HCT116 (cell line): ENCODE results near the gene CD8A.

ENCODE experiments used
- EZH2 ChIP-seq: fragments of 200-600 bp; sonication (generic); IDR thresholded peaks from 2 replicates; pipeline ENCODE4 v1.6.1; 2017; ENCODE audit warnings: antibody characterized with exemption, mixed run types
- YY1 ChIP-seq: IDR thresholded peaks from 2 replicates; pipeline ENCODE4 v1.6.1; 2011; ENCODE audit warnings: low read length, low read depth, moderate library complexity, mild to moderate bottlenecking; ENCODE audit not compliant: insufficient replicate concordance; ENCODE audit errors: extremely low read depth

GRCh38 chr2:86821306-86821705, 30.6 kb upstream of the CD8A start:
- TF ChIP-seq YY1 (no peak), EZH2 (no peak)
